Mucosa of descending colon (tissue), 3 donors: Measurements from ENCODE around the gene MCC. TPM values are rescaled to one million over a fixed set of nuclear protein-coding genes. Genes with fewer than 3 reads are reported as not detected.

Experiments used
- ATAC-seq: fragments of 200-7000 bp; cut with Tn5 transposase; one replicate; pipeline ENCODE4 v1.9.1; 2020; ENCODE audit warnings: mild to moderate bottlenecking, moderate library complexity
- DNase-seq, 3 donors: peaks; one replicate each; pipeline ENCODE4 v3.0.0-alpha.2; 2020
- H3K36me3 ChIP-seq: fragments of 200-600 bp; one replicate; pipeline ENCODE4 v1.8.0; 2021; ENCODE audit warnings: low read depth, mild to moderate bottlenecking
- H3K4me1 ChIP-seq: fragments of 200-600 bp; one replicate; pipeline ENCODE4 v1.8.0; 2021; ENCODE audit warnings: low read depth, mild to moderate bottlenecking
- H3K4me3 ChIP-seq: fragments of 200-600 bp; one replicate; pipeline ENCODE4 v1.8.0; 2021; ENCODE audit warnings: mild to moderate bottlenecking
- H3K9me3 ChIP-seq: fragments of 200-600 bp; one replicate; pipeline ENCODE4 v1.8.0; 2021; ENCODE audit warnings: mild to moderate bottlenecking
- CTCF ChIP-seq: fragments of 200-600 bp; IDR thresholded peaks from one replicate; pipeline ENCODE4 v1.8.0; 2022; ENCODE audit warnings: antibody characterized with exemption, mild to moderate bottlenecking
- intact Hi-C, 2 donors: fragments of 100-400 bp; cut with DNase I in 1 of 2; cut with micrococcal nuclease in 1 of 2; formaldehyde crosslinking; loops; one replicate each; pipeline versions ENCODE4 v1.11.0 to v1.11.1; 2022; cut with DNase I, micrococcal nuclease
- total RNA-seq, 3 donors: library from RNA; stranded (reverse); fragmentation: NEBNext Ultra II Directional in 2 of 3; extraction: Animal tissue kit (Norgen Biotek cat#: 25700) in 2 of 3; gene quantifications; one replicate each; pipeline versions ENCODE4 v1.2.1 to v1.2.4, GENCODE V29; 2021 to 2023
- donor health status: DM: no; HTN: no; CAD: no; lungs with moderate emphysema.
- donor health status: DM: no; HTN: no; CAD: no.
- donor health status: DM: no; HTN: yes; CAD: no.

MCC gene
- total RNA-seq, 3 donors from 2014 or later: 1.5 to 7.4 (median 4.4) TPM

DNA sequence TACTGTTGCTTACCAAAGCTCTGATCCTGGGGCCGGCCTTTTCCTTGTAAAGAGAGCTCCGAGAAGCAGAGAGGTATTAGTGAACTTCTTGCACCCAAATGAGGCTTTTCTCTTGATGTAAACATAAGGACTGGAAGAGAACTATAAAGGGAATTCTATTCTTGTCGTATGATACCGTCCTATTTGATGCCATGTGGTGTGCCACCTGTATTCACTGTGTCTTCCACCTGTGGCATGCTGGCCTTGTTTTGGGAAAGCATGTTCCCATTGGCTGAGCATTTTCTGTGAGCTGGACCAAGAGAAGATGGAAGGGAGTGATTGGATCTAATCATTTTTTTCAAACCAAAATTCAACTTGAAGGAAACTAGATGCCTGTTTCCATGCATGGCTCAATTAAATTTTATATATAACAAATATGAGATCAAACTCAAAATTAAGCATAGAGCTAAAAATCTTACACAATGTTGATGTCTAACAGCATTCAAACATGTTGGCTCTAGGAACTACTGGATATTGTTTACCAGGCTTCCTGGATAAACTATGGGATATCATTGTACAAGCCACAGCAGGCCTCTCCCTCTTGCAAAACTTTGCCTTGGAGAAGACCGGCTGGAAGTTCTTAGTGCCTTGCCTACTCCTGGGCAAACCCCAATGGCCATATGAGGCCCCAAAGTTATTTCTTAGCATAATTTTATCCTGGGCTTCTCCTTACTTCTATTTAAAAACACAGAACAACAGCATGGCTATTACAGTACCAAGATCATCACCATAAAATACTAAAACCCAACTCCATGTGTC is 168.8 kb downstream of the MCC start:
- no peak for ATAC-seq
- no peak for TF ChIP-seq CTCF
- H3K4me1 ChIP-seq: no peaks in the 10 kb centered on the region
- no peak for DNase-seq
- no peak overlapping the region for H3K4me3 ChIP-seq
- no peaks in the 10 kb centered on the region for H3K36me3 ChIP-seq
- intact Hi-C loops: no loop called here
- H3K9me3 ChIP-seq: no peaks in the 10 kb centered on the region

- DNase-seq: no peak
- H3K4me3 ChIP-seq: no peak overlapping the region
- no peaks in the 10 kb centered on the region for H3K9me3 ChIP-seq
- H3K36me3 ChIP-seq: no peaks in the 10 kb centered on the region
- H3K4me1 ChIP-seq: no peaks in the 10 kb centered on the region
- TF ChIP-seq CTCF: no peak
- intact Hi-C loops: no loop called here
- no peak for ATAC-seq
Observed at GRCh38 chr5:113317636-113318035, 170.6 kb downstream of the MCC start.

DNA sequence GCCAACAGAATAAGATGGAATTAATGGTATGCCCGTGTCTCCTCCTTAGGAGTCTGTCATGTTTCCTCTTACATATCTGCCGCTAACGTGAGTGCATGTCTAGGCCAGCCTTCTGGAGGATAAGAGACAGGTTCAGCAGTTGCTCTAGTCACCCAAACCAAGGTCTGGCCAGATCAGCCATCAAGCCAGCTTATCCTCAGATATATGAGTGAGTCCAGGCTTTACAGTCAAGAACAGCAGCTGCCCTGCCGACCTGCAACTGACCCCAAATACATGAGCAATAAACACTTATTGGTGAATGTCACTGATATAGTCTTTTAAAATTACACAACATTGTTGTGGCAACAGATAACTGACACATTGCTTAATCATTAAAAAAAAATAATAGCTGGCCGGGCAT is 177.0 kb downstream of the MCC start:
- H3K9me3 ChIP-seq: no peaks in the 10 kb centered on the region
- H3K36me3 ChIP-seq: no peaks in the 10 kb centered on the region
- no peak overlapping the region for H3K4me3 ChIP-seq
- intact Hi-C loops: no loop called here
- DNase-seq (no peak), ATAC-seq (no peak)
- TF ChIP-seq CTCF: no peak
- no peaks in the 10 kb centered on the region for H3K4me1 ChIP-seq

GRCh38 chr5:113302120-113302519 is 186.1 kb downstream of the MCC start:
- Histone ChIP-seq H3K9me3 (no peaks in the 10 kb centered on the region), H3K36me3 (no peaks in the 10 kb centered on the region), H3K4me1 (no peaks in the 10 kb centered on the region), H3K4me3 (no peak overlapping the region)
- TF ChIP-seq CTCF: no peak
- intact Hi-C loops: no loop called here
- no peak for ATAC-seq
- no peak for DNase-seq

DNA sequence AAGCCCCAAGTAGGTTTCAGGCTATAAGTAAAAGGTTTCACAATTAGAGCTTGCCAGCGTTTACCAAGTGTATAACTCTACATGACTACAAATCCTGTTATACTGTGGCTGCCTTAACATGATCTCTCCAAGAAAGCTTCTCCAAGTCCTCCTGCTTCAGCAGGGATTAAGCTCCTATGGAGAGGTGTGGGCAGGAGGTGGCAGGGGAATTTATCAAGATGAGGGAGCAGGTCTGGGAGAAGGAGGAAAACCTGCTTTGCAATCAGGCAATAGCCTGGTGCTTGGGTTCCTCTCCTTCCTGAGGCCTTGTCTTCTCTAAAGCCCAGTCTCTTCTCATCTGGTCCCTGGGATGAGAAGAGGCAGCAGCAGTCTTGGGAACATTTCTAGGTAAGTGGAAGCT is 188.7 kb downstream of the MCC start:
- peaks cover 2% of the 10 kb centered on the region for H3K4me1 ChIP-seq
- H3K9me3 ChIP-seq: no peaks in the 10 kb centered on the region
- intact Hi-C loops: no loop called here
- ATAC-seq (no peak), DNase-seq (no peak)
- TF ChIP-seq CTCF: no peak
- H3K36me3 ChIP-seq: no peaks in the 10 kb centered on the region
- H3K4me3 ChIP-seq: no peak overlapping the region
